ENCODE data around the gene ANKRD44.

ANKRD44 gene

DNA sequence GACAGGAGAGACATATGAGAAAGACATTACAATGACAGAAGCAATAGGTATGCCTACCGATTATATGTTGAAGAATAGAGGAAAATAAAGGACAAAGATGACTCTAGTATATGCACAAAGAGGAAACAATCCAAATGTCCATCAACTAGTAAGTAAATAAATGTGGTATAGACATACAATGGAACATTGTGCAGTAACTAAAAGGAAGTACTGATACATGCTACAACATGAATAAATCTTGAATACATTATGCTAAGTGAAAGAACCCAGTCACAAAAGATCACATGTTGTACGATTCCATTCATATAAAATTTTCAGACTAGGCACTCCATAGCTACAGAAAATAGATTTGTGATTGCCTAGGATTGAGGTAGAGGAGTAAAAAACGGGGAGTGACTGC is 355.5 kb downstream of the ANKRD44 start:
- DNase-seq (ENCODE audit: low spot score): no peak

GRCh38 chr2:196954001-196954400 is 356.6 kb downstream of the ANKRD44 start:
- DNase-seq (ENCODE audit: low spot score): no peak

- DNase-seq (ENCODE audit: low spot score): no peak
Measured at GRCh38 chr2:196952936-196953335, 357.6 kb downstream of the ANKRD44 start.

DNA sequence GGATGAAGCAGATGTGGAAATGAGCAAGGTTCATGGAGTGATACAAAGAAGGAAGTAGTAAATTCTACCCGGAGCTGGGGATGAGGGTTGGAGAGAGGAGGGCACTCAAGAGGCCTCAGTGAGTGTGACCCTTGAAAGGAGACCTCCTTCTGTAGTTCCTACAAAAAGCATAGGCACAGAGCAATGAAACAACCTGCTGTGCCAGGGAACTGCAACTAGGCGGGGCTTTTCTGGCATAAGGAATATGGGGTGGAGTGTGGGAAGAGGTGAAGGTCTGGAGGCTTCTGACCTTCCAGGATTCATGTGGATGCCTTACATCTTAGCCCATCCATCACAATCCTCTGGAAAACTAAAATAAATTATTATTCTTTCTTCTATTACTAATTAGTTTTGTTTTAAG is 358.6 kb downstream of the ANKRD44 start:
- DNase-seq (ENCODE audit: low spot score): no peak

DNA sequence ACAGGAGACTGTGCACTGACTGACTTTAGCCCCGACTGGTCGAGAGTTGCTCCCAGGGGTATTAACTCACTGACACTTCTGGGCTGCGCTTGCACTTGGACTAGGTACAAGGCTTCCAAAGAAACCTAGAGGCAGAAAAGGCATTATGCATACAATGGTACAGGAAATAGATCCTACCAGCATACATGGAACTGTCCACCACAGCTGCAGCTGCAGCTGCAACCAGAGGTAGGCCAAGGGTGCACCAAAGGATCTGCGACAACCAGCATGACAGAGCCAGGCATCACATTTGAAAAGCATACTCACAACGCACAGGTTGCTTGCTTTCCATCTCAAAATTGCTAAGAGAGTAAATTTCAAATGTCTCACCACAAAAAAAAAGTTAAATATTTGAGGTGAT is 361.5 kb downstream of the ANKRD44 start:
- no peak for DNase-seq (ENCODE audit: low spot score)

GRCh38 chr2:196944570-196944969 is 366.0 kb downstream of the ANKRD44 start:
- DNase-seq (ENCODE audit: low spot score): no peak

DNA sequence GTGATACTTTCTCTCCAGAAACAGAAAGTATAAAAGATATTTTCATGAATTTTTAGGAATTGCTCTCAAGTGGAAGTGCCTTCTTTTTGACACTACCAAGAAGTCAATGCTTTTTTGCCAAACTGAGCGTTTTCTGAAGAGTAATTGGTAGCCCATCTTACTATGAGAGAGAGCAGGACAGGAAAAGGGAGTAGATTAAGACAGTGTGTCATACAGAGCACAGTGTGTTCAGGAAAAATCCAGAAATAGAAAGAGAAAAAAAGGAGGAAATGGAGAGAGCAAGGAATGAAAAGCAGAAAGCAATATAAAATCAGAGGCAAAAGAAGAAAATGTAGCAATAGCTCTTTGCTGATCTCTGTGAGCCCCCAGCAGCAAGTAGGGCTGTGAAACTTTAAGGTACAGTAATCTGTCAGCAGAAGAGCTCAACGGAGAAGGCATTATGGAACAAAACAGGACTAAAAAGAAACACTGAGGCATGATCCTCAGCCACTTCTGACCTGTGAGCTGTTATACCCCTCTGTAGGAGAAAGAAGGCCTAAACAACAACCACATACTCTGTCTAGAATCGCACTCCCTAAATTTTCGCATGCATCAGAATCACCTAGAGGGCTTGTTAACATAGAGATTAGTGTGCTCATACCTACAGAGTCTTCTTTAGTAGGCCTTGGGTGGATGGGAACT is 369.0 kb downstream of the ANKRD44 start:
- DNase-seq (ENCODE audit: low spot score): no peak

GRCh38 chr2:196939371-196939770 is 371.2 kb downstream of the ANKRD44 start:
- DNase-seq (ENCODE audit: low spot score): no peak
